NB4 (cell line): Measurements from ENCODE around the gene KLK10.

Experiments used
- CTCF ChIP-seq: IDR thresholded peaks from one replicate; pipeline ENCODE4 v1.5.1; 2012; ENCODE audit warnings: low read depth, low read length
- MAX ChIP-seq: IDR thresholded peaks from 2 replicates; pipeline ENCODE4 v1.6.1; 2011; ENCODE audit warnings: low read depth, low read length
- MYC ChIP-seq: IDR thresholded peaks from 2 replicates; pipeline ENCODE4 v1.6.1; 2011; ENCODE audit warnings: low read depth, low read length
- POLR2A ChIP-seq: IDR thresholded peaks from 2 replicates; pipeline ENCODE4 v1.6.1; 2011; ENCODE audit warnings: mild to moderate bottlenecking; ENCODE audit not compliant: insufficient read length; ENCODE audit errors: extremely low read depth

- TF ChIP-seq POLR2A: no peak
- TF ChIP-seq MYC: no peak
- no peak for TF ChIP-seq MAX
- TF ChIP-seq CTCF: no peak
These were observed 11.8 kb upstream of the KLK10 start for GRCh38 chr19:51031220-51031879.
